GM18505 (cell line): ENCODE measurements around the gene PLOD2.

Source experiments
- ATAC-seq: cut with Tn5 transposase; IDR thresholded peaks from one replicate; pipeline ENCODE4 v1.9.1; 2021; ENCODE audit not compliant: unreplicated experiment
- POLR2A ChIP-seq: IDR thresholded peaks from 4 replicates; pipeline ENCODE4 v1.6.1; 2011; ENCODE audit warnings: borderline replicate concordance; ENCODE audit not compliant: insufficient read depth, insufficient read length; ENCODE audit errors: extremely low read depth

Gene PLOD2

GRCh38 chr3:146088840-146089239, 72.1 kb downstream of the PLOD2 start:
- ATAC-seq, result no peak
- no peak for TF ChIP-seq POLR2A

GRCh38 chr3:146087116-146087515, 73.9 kb downstream of the PLOD2 start:
- no peak for ATAC-seq
- no peak for TF ChIP-seq POLR2A

- no peak for TF ChIP-seq POLR2A
- ATAC-seq, result no peak
Observed at GRCh38 chr3:146086211-146086610, 74.8 kb downstream of the PLOD2 start.

GRCh38 chr3:146085678-146086077, 75.3 kb downstream of the PLOD2 start:
- ATAC-seq, result no peak
- no peak for TF ChIP-seq POLR2A

- no peak for ATAC-seq
- TF ChIP-seq POLR2A, result no peak
Observed at GRCh38 chr3:146080578-146080977, 80.4 kb downstream of the PLOD2 start.

GRCh38 chr3:146078031-146078430, 83.0 kb downstream of the PLOD2 start:
- TF ChIP-seq POLR2A, result no peak
- ATAC-seq, result no peak

GRCh38 chr3:146077181-146077580, 83.8 kb downstream of the PLOD2 start:
- ATAC-seq, result no peak

GRCh38 chr3:146072824-146073223, 88.2 kb downstream of the PLOD2 start:
- TF ChIP-seq POLR2A, result no peak
- no peak for ATAC-seq

More at GRCh38 chr3:146077181-146077580, 83.8 kb downstream of the PLOD2 start:
- no peak for TF ChIP-seq POLR2A

GRCh38 chr3:146072061-146072460, 88.9 kb downstream of the PLOD2 start:
- ATAC-seq, result no peak
- no peak for TF ChIP-seq POLR2A

GRCh38 chr3:146071632-146072031, 89.4 kb downstream of the PLOD2 start:
- no peak for ATAC-seq
- TF ChIP-seq POLR2A, result no peak

GRCh38 chr3:146067048-146067447, 93.9 kb downstream of the PLOD2 start:
- TF ChIP-seq POLR2A, result no peak
- no peak for ATAC-seq

- no peak for ATAC-seq
- TF ChIP-seq POLR2A, result no peak
Observed at GRCh38 chr3:146065573-146066006, 95.4 kb downstream of the PLOD2 start.

GRCh38 chr3:146058241-146058640, 102.7 kb downstream of the PLOD2 start:
- no peak for TF ChIP-seq POLR2A
- ATAC-seq, result no peak

- ATAC-seq, result no peak
- TF ChIP-seq POLR2A, result no peak
Observed at GRCh38 chr3:146052791-146053310, 108.1 kb downstream of the PLOD2 start.

- ATAC-seq, result no peak
- no peak for TF ChIP-seq POLR2A
Observed at GRCh38 chr3:146052056-146052790, 108.8 kb downstream of the PLOD2 start.

- TF ChIP-seq POLR2A, result no peak
- ATAC-seq, result no peak
Observed at GRCh38 chr3:146050691-146051090, 110.3 kb downstream of the PLOD2 start.

GRCh38 chr3:146047485-146047884, 113.5 kb downstream of the PLOD2 start:
- TF ChIP-seq POLR2A, result no peak
- no peak for ATAC-seq
